Mammary epithelial cell (primary cell): Measurements from ENCODE around the gene CNTNAP3.
"Not testable (repeated sequence)": the region's sequence is repeated elsewhere in the genome, so short reads cannot be mapped to it uniquely, and the experiment has no call there.

Experiments
- EZH2 ChIP-seq: IDR thresholded peaks from 2 replicates; pipeline ENCODE4 v1.6.1; 2012; ENCODE audit warnings: low read length, inconsistent platforms, borderline replicate concordance
- TF ChIP-seq, protein P1 (sequence below), 2 donors: IDR thresholded peaks in 1 of 2; conservative IDR thresholded peaks in 1 of 2; 2 replicates each; pipeline ENCODE4 v1.5.1; 2011 to 2012; ENCODE audit warnings: inconsistent platforms in 2 of 2, low read length in 2 of 2, mild to moderate bottlenecking in 2 of 2, control low read depth in 1 of 2, low read depth in 1 of 2; ENCODE audit not compliant: insufficient read depth in 1 of 2; ENCODE audit errors: extremely low read depth in 1 of 2

DNA sequence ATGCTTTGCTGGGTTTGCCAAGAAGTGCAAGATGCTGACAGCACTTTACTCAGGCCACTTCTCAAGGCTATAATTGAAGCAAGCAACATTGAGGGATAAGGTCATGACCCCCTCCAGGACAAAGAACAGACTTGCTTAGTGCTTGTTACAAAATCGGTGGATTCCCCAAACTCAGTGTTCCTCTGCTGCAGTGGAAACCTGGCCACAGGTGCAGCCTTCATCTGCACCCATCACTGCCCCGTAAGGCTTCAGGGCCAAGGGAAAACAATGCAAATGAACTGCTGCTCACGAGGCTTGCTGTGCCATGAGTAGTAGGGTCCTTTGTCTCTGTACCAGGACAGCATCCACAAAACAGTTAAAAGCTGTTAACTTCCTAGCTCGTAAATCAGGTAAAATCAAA lies 205.4 kb downstream of the CNTNAP3 start:
- TF ChIP-seq, protein P1, sequence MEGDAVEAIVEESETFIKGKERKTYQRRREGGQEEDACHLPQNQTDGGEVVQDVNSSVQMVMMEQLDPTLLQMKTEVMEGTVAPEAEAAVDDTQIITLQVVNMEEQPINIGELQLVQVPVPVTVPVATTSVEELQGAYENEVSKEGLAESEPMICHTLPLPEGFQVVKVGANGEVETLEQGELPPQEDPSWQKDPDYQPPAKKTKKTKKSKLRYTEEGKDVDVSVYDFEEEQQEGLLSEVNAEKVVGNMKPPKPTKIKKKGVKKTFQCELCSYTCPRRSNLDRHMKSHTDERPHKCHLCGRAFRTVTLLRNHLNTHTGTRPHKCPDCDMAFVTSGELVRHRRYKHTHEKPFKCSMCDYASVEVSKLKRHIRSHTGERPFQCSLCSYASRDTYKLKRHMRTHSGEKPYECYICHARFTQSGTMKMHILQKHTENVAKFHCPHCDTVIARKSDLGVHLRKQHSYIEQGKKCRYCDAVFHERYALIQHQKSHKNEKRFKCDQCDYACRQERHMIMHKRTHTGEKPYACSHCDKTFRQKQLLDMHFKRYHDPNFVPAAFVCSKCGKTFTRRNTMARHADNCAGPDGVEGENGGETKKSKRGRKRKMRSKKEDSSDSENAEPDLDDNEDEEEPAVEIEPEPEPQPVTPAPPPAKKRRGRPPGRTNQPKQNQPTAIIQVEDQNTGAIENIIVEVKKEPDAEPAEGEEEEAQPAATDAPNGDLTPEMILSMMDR (conservative IDR thresholded peaks at IDR 0.05 in 1 of 2, IDR thresholded peaks at IDR 0.05 in 1 of 2; ENCODE audit: extremely low read depth in 1 of 2, insufficient read depth in 1 of 2, low read depth in 1 of 2, low read length in 2 of 2): not testable (repeated sequence)
- TF ChIP-seq EZH2: not testable (repeated sequence)
